Suprapubic skin (tissue), 3 donors: ENCODE results near the gene SRP19.

ENCODE experiments used
- EP300 ChIP-seq: sonication (generic); formaldehyde crosslinking; IDR thresholded peaks from one replicate; pipeline ENCODE4 v1.6.1; 2017; ENCODE audit warnings: antibody characterized with exemption
- POLR2A ChIP-seq, 2 donors: fragments of 450-650 bp; IDR thresholded peaks; one replicate each; pipeline ENCODE4 v1.6.1; 2017; ENCODE audit warnings: antibody characterized with exemption in 2 of 2, mild to moderate bottlenecking in 2 of 2, moderate library complexity in 2 of 2
- TF ChIP-seq, protein P1 (sequence below), 2 donors: fragments of 200-600 bp in 1 of 2; fragments of 450-650 bp in 1 of 2; sonication (generic) in 1 of 2; IDR thresholded peaks; one replicate each; pipeline ENCODE4 v1.5.1; 2016 to 2019; ENCODE audit warnings: antibody characterized with exemption in 2 of 2, mild to moderate bottlenecking in 1 of 2, moderate library complexity in 1 of 2

DNA sequence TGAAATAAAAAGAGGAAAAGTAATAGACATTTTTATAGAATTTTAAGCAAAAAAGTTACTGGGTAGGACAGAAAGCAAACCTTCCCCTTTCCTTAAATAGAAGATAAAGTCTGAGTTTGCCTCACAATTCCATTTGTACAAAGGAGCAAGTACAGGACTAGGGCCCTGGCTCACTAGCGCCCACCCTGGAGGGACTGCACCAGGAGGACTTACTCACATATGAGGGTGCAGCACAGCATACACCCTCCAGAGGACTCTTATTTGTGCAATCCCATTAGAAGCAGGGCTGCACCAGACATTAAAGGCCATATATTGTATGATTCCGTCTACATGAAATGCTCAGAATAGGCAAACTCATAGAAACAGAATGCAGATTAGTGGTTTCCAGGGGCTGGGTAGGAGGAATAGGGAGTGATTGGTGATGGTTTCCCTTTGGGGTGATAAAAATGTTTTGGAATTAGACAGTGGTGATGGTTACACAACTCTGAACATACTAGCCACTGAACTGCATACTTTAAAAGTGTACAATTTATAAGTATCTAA, 56.4 kb downstream of the SRP19 start:
- TF ChIP-seq POLR2A (IDR thresholded peaks at IDR 0.05) (no peak), EP300 (no peak)
- TF ChIP-seq, protein P1, sequence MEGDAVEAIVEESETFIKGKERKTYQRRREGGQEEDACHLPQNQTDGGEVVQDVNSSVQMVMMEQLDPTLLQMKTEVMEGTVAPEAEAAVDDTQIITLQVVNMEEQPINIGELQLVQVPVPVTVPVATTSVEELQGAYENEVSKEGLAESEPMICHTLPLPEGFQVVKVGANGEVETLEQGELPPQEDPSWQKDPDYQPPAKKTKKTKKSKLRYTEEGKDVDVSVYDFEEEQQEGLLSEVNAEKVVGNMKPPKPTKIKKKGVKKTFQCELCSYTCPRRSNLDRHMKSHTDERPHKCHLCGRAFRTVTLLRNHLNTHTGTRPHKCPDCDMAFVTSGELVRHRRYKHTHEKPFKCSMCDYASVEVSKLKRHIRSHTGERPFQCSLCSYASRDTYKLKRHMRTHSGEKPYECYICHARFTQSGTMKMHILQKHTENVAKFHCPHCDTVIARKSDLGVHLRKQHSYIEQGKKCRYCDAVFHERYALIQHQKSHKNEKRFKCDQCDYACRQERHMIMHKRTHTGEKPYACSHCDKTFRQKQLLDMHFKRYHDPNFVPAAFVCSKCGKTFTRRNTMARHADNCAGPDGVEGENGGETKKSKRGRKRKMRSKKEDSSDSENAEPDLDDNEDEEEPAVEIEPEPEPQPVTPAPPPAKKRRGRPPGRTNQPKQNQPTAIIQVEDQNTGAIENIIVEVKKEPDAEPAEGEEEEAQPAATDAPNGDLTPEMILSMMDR (IDR thresholded peaks at IDR 0.05): no peak
